MM.1S (cell line): ENCODE measurements around the gene NMNAT1.

ENCODE experiments used
- DNase-seq: peaks from one replicate; pipeline ENCODE4 v3.0.0-alpha.2; 2015
- H2AFZ ChIP-seq: fragments of 300-600 bp; sonication (generic); 2 replicates; pipeline ENCODE4 v1.6.0; 2016; ENCODE audit warnings: antibody characterized with exemption, low read length
- H3F3A ChIP-seq: fragments of 300-600 bp; sonication (generic); 2 replicates; pipeline ENCODE4 v1.6.1; 2016; ENCODE audit warnings: mild to moderate bottlenecking, antibody characterized with exemption, low read length, moderate library complexity, mixed read lengths; ENCODE audit not compliant: insufficient read depth
- H3K27ac ChIP-seq: fragments of 300-600 bp; sonication (generic); 2 replicates; pipeline ENCODE4 v1.5.1; 2016; ENCODE audit warnings: mild to moderate bottlenecking, low read length
- H3K27me3 ChIP-seq: fragments of 300-600 bp; sonication (generic); replicated peaks from 2 replicates; pipeline ENCODE4 v1.6.0; 2016; ENCODE audit warnings: low read length; ENCODE audit not compliant: insufficient read depth
- H3K36me3 ChIP-seq: fragments of 300-600 bp; sonication (generic); replicated peaks from 2 replicates; pipeline ENCODE4 v1.6.1; 2016; ENCODE audit warnings: mild to moderate bottlenecking, low read length, mixed read lengths; ENCODE audit not compliant: insufficient read depth
- H3K4me1 ChIP-seq: fragments of 300-600 bp; sonication (generic); 2 replicates; pipeline ENCODE4 v1.6.1; 2016; ENCODE audit warnings: low read length, mixed read lengths
- H3K4me2 ChIP-seq: fragments of 300-600 bp; sonication (generic); 2 replicates; pipeline ENCODE4 v1.6.0; 2016; ENCODE audit warnings: low read depth, low read length
- H3K4me3 ChIP-seq: fragments of 300-600 bp; sonication (generic); 2 replicates; pipeline ENCODE4 v1.5.1; 2016; ENCODE audit warnings: low read length, mixed read lengths
- H3K79me2 ChIP-seq: fragments of 300-600 bp; sonication (generic); 2 replicates; pipeline ENCODE4 v1.6.1; 2016; ENCODE audit warnings: mixed run types, low read length, mixed read lengths
- H3K9ac ChIP-seq: fragments of 300-600 bp; sonication (generic); 2 replicates; pipeline ENCODE4 v1.6.1; 2016; ENCODE audit warnings: low read length, mixed read lengths
- H3K9me2 ChIP-seq: fragments of 300-600 bp; sonication (generic); replicated peaks from 2 replicates; pipeline ENCODE4 v1.6.1; 2016; ENCODE audit warnings: mild to moderate bottlenecking, low read length, mixed read lengths; ENCODE audit not compliant: insufficient read depth
- H3K9me3 ChIP-seq: fragments of 300-600 bp; sonication (generic); replicated peaks from 2 replicates; pipeline ENCODE4 v1.6.1; 2016; ENCODE audit warnings: mild to moderate bottlenecking, low read length, mixed read lengths; ENCODE audit not compliant: insufficient read depth
- H4K20me1 ChIP-seq: fragments of 300-600 bp; sonication (generic); 2 replicates; pipeline ENCODE4 v1.6.1; 2016; ENCODE audit warnings: mild to moderate bottlenecking, low read length, moderate library complexity, mixed read lengths; ENCODE audit not compliant: insufficient read depth
- CTCF ChIP-seq: fragments of 300-600 bp; sonication (generic); IDR thresholded peaks from 2 replicates; pipeline ENCODE4 v1.5.1; 2016; ENCODE audit warnings: antibody characterized with exemption, low read length, mixed read lengths
- EZH2 ChIP-seq: fragments of 300-600 bp; sonication (generic); optimal IDR thresholded peaks from 2 replicates; pipeline ENCODE3; 2017; ENCODE audit warnings: low read depth, mild to moderate bottlenecking, antibody characterized with exemption, low read length, mixed read lengths
- EZH2phosphoT487 ChIP-seq: fragments of 300-600 bp; sonication (generic); IDR thresholded peaks from 2 replicates; pipeline ENCODE4 v1.6.1; 2018; ENCODE audit warnings: antibody characterized with exemption, low read length

The NMNAT1 gene

GRCh38 chr1:9908871-9909233 is 34.4 kb upstream of the NMNAT1 start:
- H4K20me1 ChIP-seq, result no peaks in the 10 kb centered on the region
- peaks cover 11% of the 10 kb centered on the region; the same call in 1 of the 2 replicates for H3K79me2 ChIP-seq
- peaks cover 9% of the 10 kb centered on the region for H3F3A ChIP-seq
- H3K4me1 ChIP-seq, result peaks cover 7% of the 10 kb centered on the region
- H3K9ac ChIP-seq, result peak overlapping the region; percentile 86; the same call in 1 of the 2 replicates
- H3K9me2 ChIP-seq, result no peaks in the 10 kb centered on the region
- no peak overlapping the region; the same call in 1 of the 2 replicates for H3K27ac ChIP-seq
- H3K36me3 ChIP-seq, result no peaks in the 10 kb centered on the region
- no peak for DNase-seq
- peak overlapping the region; percentile 98 for H3K4me3 ChIP-seq
- H3K27me3 ChIP-seq, result no peaks in the 10 kb centered on the region
- TF ChIP-seq EZH2 (no peak), EZH2phosphoT487 (no peak), CTCF (no peak)
- peak overlapping the region; percentile 98 for H2AFZ ChIP-seq
- H3K9me3 ChIP-seq, result no peaks in the 10 kb centered on the region
- H3K4me2 ChIP-seq, result peak overlapping the region; percentile 87

GRCh38 chr1:9909234-9910046 is 33.8 kb upstream of the NMNAT1 start:
- no peaks in the 10 kb centered on the region for H3K9me3 ChIP-seq
- DNase-seq, result peak; percentile 24
- H3K27ac ChIP-seq, result peak overlapping the region; percentile 37; the same call in 1 of the 2 replicates

DNA sequence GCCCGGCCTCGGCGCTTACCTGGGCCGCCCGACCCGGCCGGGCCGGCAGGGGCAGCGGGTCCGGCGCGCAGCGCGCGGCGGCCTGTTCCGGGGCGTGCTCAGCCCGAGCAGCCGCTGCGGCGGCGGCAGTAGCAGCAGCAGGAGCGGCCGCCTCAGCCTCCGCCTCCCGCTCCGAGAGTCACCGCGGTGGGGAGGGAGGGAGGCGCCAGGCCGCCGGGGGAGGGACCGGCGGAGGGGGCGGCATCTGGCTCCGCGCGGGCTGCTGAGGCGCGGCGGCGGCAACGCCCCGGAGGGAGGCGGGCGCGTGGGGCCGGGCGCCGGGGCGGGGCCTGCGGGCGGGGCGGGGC is 33.2 kb upstream of the NMNAT1 start, which contains the start of gene CTNNBIP1:
TSS of gene CTNNBIP1 (minus strand) at position 194 of the 347 bp plus-strand sequence. CDS start 38,205 bp downstream, outside the sequence.
- Histone ChIP-seq H4K20me1 (no peaks in the 10 kb centered on the region), H3K79me2 (peaks cover 11% of the 10 kb centered on the region; the same call in 1 of the 2 replicates), H3K4me1 (peaks cover 7% of the 10 kb centered on the region), H3K27me3 (no peaks in the 10 kb centered on the region), H3K4me3 (peak within 1 kb of the TSS; percentile 98), H3F3A (peaks cover 9% of the 10 kb centered on the region), H3K9ac (peak within 1 kb of the TSS; percentile 86), H3K4me2 (peak within 1 kb of the TSS; percentile 93), H3K27ac (peak within 1 kb of the TSS; percentile 88), H3K9me2 (no peaks in the 10 kb centered on the region), H3K36me3 (no peaks in the 10 kb centered on the region), H3K9me3 (no peaks in the 10 kb centered on the region), H2AFZ (peak within 1 kb of the TSS; percentile 99)
- no peak for DNase-seq
- no peak for TF ChIP-seq EZH2phosphoT487
- TF ChIP-seq CTCF, result no peak
- no peak for TF ChIP-seq EZH2

More at GRCh38 chr1:9909234-9910046, 33.8 kb upstream of the NMNAT1 start:
- peak overlapping the region; percentile 98 for H3K4me3 ChIP-seq
- no peaks in the 10 kb centered on the region for H3K9me2 ChIP-seq
- H3K36me3 ChIP-seq, result no peaks in the 10 kb centered on the region
- H3K4me2 ChIP-seq, result peak overlapping the region; percentile 87
- peaks cover 9% of the 10 kb centered on the region for H3F3A ChIP-seq
- peaks cover 7% of the 10 kb centered on the region for H3K4me1 ChIP-seq
- H2AFZ ChIP-seq, result peak overlapping the region; percentile 98
- no peaks in the 10 kb centered on the region for H3K27me3 ChIP-seq
- peaks cover 11% of the 10 kb centered on the region; the same call in 1 of the 2 replicates for H3K79me2 ChIP-seq
- H3K9ac ChIP-seq, result peak overlapping the region; percentile 86
- no peak for TF ChIP-seq EZH2phosphoT487
- TF ChIP-seq EZH2, result no peak
- TF ChIP-seq CTCF, result no peak
- no peaks in the 10 kb centered on the region for H4K20me1 ChIP-seq
